GM10847 (cell line): Measurements from ENCODE around the gene HAUS3.

Experiments used
- POLR2A ChIP-seq: IDR thresholded peaks from 2 replicates; pipeline ENCODE4 v1.6.1; 2011; ENCODE audit not compliant: insufficient read length; ENCODE audit errors: extremely low read depth

The HAUS3 gene

GRCh38 chr4:2241410-2242353 lies at the start of gene HAUS3, which contains the start of gene POLN:
TSS of gene HAUS3 (minus strand) at chr4:2242121. CDS start at chr4:2240946, 1,175 bp downstream.
TSS of gene POLN (minus strand) at chr4:2242121. CDS start at chr4:2229231, 12,890 bp downstream.
- TF ChIP-seq POLR2A: peak; percentile 87

- TF ChIP-seq POLR2A: no peak
Observed at GRCh38 chr4:2290974-2291704, 49.2 kb upstream of the HAUS3 start.

- TF ChIP-seq POLR2A: no peak
Observed at GRCh38 chr4:2290488-2290887, 48.6 kb upstream of the HAUS3 start.

- no peak for TF ChIP-seq POLR2A
Observed at GRCh38 chr4:2289955-2290333, 48.0 kb upstream of the HAUS3 start.

- no peak for TF ChIP-seq POLR2A
Observed at GRCh38 chr4:2289311-2289954, 47.5 kb upstream of the HAUS3 start.

GRCh38 chr4:2288051-2288541 lies 46.2 kb upstream of the HAUS3 start:
- no peak for TF ChIP-seq POLR2A

- no peak for TF ChIP-seq POLR2A
Observed at GRCh38 chr4:2287594-2287915, 45.6 kb upstream of the HAUS3 start.

GRCh38 chr4:2286904-2287593 lies 45.1 kb upstream of the HAUS3 start:
- TF ChIP-seq POLR2A: no peak

- TF ChIP-seq POLR2A: no peak
Observed at GRCh38 chr4:2285613-2286381, 43.9 kb upstream of the HAUS3 start.

- no peak for TF ChIP-seq POLR2A
Observed at GRCh38 chr4:2284934-2285612, 43.2 kb upstream of the HAUS3 start.

GRCh38 chr4:2284161-2284933 lies 42.4 kb upstream of the HAUS3 start:
- no peak for TF ChIP-seq POLR2A

- TF ChIP-seq POLR2A: no peak
Observed at GRCh38 chr4:2283199-2283711, 41.3 kb upstream of the HAUS3 start.

GRCh38 chr4:2281575-2282343 lies 39.8 kb upstream of the HAUS3 start:
- no peak for TF ChIP-seq POLR2A
